GM19467 (cell line): ENCODE measurements around the gene TRAM2.
A peak's percentile ranks its signal among the peaks of the same experiment; 100 is the strongest.

Experiments used
- ATAC-seq: cut with Tn5 transposase; IDR thresholded peaks from one replicate; pipeline ENCODE4 v1.9.1; 2021; ENCODE audit warnings: mild to moderate bottlenecking, moderate library complexity; ENCODE audit not compliant: unreplicated experiment

The TRAM2 gene

DNA sequence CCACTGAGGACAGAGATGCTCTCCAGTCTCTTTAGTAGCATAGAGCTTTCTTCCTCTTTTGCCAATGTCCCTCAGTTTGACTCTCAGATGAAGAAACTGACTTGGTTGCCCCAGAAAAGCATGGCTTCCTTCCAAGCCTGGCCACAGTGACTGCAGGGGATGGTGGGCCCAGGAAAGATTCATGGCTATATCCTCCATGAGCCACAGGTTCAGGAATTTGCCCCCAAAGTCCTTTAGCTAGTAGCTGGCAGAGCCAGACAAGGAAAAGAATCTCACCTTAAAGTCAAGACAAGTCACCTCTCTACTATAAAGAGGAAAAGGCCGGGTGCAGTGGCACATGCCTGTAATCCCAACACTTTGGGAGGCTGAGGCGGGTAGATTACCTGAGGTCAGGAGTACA is 43.4 kb downstream of the TRAM2 start:
- ATAC-seq: no peak

DNA sequence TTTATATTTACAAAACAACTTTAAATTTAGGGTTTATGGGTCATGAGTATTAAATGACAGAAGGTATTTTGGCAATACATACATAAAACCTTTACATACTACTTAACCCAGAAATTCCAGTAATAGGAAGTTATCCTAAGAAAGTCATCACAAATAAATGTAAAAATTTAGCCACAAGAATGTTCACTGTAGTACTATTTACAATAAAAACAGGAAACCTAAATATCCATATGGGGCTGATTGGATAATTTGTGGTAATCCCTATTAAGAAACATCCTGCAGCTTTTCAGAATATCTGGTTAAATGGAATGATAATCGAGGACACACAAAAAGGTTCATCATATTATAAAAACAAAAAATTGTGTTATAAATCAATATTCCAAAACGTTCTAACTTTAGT is 44.4 kb downstream of the TRAM2 start:
- ATAC-seq: no peak

DNA sequence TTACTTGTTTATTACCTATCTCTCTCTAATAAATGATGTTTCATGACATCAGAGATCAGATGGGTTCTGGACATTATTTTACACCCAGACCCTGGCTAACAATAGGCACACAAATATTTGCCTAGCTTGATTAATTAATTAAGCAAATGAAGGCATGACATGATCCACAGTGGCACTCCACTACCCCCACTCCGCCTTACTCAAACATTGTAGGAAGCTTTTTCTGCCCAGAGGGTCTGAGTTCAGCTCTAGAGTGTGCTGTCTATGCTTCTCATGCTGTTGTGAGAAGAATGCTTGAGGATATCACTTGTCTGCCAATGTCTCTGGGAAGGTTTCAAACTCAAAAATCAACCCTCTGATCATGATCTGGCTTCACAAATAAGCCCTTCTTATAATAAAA is 45.0 kb downstream of the TRAM2 start:
- ATAC-seq: no peak

DNA sequence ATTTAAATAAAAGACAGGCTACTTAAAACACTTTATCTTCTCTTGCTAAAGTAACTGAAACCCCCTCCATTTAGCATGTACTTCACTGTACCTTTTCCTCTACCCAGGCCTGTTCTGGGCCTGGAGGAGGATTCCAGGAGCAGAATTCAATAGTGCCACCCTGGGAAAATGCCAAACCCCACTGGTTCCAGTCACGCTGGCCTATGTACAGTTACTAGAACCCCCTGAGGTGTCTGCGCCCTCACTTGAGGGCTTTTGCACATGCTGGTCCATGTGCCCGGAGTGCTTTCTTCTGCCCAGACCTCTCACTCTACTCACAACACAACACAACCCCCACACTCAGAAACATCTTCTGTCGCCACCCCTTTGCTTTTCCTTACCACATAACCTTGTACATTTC is 45.5 kb downstream of the TRAM2 start:
- no peak for ATAC-seq

DNA sequence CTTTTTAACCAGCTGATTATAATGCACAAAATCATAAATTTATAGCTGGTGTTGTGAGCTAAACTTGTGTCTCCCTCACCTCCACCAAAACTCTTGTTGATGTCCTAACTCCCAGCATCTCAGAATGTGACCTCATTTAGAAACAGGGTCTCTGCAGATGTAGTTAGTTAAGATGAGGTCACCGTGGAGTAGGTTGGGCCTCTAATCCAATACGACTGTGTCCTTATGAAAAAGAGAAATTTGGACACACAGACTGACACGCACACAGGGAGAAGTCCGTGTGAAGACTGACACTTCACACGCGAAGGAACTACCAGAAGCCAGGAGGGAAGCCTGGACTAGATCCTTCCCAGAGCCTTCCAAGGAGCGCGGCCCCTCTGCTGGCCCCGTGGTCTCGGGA is 46.5 kb downstream of the TRAM2 start:
- no peak for ATAC-seq

DNA sequence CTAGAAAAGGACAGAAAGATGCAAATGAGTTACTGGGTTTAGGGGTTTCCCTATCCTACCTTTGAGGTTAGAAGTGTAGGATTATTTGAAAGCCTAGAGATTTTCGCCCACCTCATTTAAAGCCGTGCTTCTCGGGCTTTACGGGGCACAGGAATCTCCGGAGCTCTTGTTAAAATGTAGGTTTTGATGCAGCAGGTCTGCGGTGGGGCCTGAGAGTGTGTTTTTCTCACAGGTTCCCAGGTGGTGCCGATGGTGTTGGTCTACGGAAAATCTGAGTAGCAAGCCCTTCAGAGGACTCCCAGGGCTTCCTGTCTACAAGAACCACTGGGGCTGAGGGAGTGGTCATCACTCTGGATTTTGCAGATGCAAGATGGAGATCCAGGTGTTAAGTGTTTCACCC is 47.5 kb downstream of the TRAM2 start:
- no peak for ATAC-seq

- ATAC-seq: no peak
These were observed 49.4 kb downstream of the TRAM2 start for GRCh38 chr6:52527436-52527835.

DNA sequence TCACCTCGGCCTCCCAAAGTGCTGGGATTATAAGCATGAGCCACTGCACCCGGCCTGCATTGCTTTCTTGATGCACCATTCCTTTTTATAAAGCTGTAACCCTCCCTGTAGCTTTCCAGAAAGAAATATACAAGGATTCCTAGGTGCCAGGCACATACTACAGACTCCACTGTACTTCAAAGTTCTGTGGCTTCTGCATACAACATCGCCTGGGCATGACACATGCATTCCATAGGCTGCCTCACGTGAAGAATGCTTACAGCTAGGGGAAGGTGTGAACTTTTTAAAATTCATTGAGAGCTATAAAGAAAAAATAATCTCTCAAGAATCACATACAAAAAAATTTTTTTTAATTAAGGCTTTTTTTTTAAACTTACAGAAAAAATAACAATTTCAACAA is 50.2 kb downstream of the TRAM2 start:
- ATAC-seq: no peak

DNA sequence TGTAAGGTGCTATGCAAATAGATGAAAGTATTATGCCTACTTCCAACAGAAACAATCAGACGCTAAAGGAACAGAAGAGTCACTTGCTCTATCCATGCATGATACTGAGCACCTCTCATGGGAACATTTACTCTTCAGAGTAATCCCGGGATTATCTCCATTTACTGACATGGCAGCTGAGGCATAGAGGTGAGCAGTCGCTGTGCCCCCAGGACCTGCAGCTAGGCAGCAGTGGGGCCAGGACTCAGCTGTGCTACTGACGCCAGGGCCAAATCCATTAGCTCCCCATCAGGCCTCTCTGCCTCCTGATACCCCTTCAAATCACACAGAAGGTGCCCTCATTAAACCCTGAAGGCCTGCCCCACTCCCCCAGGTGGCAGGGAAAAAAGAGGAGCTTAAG is 51.9 kb downstream of the TRAM2 start:
- ATAC-seq: no peak

DNA sequence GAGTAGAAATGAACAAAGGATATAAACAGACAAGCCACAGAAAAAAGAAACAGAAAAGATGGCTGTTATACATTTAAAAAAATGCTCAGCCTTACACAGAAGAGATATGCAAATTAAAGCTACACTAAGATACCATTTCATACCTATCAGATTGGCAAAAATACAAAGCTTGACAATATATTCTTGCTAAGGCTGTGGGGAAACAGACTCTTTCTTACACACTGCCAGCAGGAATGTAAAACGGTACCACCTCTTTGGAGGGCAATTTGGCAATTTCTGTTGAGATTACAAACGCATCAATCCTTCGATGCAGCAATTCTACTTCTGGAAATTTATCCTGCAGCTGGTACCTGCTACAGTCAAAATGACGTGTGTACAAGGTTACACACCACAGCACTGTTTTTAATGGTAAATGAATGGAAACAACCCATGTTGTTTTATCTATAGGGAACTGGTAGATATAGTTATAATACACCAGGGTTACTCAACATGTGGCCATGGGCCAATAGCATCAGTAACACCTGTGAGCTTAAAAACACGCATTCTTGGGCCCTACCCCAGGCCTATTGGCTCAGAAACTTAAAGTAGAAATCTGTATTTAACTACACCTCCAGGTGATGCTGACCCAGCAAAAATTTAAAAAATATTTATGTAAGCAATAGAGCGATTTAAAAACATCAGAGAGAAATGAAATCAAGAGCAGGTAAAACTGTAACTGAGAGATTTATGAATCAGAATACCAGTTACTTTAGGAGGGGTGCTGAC is 53.3 kb downstream of the TRAM2 start:
- ATAC-seq: no peak

DNA sequence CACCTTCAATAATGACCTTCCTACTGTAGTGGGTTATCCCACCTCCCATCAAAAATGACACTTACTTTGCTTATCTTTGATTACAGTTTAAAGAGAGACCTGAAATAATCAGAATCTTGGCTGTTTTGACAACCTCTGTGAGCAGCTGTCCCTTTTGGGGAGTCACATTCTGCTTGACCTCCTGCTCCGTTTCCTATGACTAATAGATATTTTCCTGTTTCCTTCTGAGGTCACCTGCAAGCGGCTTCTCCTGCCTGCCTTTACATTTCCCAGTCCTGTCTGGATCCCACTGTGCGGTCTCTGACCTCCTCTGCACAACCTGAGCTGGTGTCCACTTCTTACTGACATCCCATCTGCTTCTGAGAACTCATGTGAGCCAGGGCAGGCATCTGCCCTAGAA is 54.2 kb downstream of the TRAM2 start:
- ATAC-seq: no peak

GRCh38 chr6:52522151-52522626 is 54.7 kb downstream of the TRAM2 start:
- no peak for ATAC-seq

- no peak for ATAC-seq
These were observed 57.2 kb downstream of the TRAM2 start for GRCh38 chr6:52519618-52520017.

GRCh38 chr6:52518279-52518945 is 58.4 kb downstream of the TRAM2 start:
- no peak for ATAC-seq

GRCh38 chr6:52517502-52518278 is 59.2 kb downstream of the TRAM2 start:
- peak; percentile 70 for ATAC-seq

GRCh38 chr6:52516943-52517342 is 59.9 kb downstream of the TRAM2 start:
- no peak for ATAC-seq

DNA sequence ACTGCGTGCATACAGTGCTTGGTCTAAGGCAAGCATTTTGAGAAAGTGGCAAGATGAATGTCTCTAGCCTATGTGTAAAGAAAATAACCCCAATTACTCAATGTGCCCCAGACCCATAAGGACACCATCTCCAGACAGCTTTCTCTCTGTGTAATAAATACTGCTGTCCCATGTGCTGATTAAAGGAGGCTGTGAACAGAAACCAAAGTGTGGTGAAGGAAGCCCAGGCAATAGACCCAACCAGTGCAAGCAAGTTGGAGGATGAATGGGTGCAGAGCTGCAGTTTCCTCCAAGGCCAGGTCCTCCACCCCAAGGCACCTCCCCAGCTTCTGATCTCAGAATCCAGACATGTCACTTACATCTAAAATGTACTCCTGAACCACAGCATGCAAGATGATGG is 60.6 kb downstream of the TRAM2 start:
- no peak for ATAC-seq

- ATAC-seq: no peak
These were observed 61.5 kb downstream of the TRAM2 start for GRCh38 chr6:52515219-52515960.

DNA sequence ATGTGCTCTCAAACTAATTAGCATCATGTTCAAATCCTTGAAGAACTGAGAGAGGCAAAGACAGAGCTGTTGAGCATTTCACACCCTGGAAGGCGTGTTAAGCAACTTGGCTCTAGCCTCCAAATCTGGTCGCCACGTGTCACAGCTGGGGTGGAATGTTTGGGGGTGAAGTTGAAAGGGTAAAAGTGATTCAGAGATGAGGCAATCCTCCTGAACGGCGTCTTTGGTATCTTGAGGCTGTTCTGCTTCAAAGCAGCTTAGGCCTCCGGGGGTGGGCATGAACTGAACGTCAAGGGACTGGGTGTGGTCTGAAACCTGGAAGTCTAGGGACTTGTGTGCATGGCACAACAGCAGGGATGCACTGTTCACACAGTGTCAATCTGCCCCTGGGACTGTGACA is 62.3 kb downstream of the TRAM2 start:
- ATAC-seq: no peak

- no peak for ATAC-seq
These were observed 63.0 kb downstream of the TRAM2 start for GRCh38 chr6:52513896-52514295.

GRCh38 chr6:52513464-52513863 is 63.4 kb downstream of the TRAM2 start:
- ATAC-seq: no peak
